ENCODE results near the gene TST. TPM values are rescaled to one million over a fixed set of nuclear protein-coding genes. Genes with fewer than 3 reads are reported as not detected.

TST gene
- total and polyA plus RNA-seq, 2 of the 8 experiments (the other 6 are each of a cell fraction or from before 2014, with no cell fraction given) = 22.6 to 61.6 TPM

DNA sequence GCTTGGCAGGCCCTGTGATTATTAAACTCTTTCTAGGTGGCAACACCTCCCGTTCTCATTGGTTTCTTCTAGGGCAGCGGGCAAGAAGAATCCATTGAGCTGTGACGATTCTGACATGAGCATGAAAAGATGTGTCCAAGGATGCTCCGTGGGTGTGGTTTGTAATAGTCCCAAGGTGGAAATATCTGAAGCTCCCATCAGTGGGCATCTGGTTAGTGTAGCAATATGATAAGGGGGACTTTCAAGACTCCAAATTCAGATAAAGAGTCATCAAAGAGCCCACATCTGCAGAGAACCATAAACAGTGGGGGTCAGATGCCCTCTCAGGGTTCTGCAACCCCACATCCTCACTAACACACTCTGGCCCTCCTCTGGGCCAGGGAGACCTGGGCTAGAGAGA lies 42.6 kb downstream of the TST start (continued):
- TF ChIP-seq, protein P1, sequence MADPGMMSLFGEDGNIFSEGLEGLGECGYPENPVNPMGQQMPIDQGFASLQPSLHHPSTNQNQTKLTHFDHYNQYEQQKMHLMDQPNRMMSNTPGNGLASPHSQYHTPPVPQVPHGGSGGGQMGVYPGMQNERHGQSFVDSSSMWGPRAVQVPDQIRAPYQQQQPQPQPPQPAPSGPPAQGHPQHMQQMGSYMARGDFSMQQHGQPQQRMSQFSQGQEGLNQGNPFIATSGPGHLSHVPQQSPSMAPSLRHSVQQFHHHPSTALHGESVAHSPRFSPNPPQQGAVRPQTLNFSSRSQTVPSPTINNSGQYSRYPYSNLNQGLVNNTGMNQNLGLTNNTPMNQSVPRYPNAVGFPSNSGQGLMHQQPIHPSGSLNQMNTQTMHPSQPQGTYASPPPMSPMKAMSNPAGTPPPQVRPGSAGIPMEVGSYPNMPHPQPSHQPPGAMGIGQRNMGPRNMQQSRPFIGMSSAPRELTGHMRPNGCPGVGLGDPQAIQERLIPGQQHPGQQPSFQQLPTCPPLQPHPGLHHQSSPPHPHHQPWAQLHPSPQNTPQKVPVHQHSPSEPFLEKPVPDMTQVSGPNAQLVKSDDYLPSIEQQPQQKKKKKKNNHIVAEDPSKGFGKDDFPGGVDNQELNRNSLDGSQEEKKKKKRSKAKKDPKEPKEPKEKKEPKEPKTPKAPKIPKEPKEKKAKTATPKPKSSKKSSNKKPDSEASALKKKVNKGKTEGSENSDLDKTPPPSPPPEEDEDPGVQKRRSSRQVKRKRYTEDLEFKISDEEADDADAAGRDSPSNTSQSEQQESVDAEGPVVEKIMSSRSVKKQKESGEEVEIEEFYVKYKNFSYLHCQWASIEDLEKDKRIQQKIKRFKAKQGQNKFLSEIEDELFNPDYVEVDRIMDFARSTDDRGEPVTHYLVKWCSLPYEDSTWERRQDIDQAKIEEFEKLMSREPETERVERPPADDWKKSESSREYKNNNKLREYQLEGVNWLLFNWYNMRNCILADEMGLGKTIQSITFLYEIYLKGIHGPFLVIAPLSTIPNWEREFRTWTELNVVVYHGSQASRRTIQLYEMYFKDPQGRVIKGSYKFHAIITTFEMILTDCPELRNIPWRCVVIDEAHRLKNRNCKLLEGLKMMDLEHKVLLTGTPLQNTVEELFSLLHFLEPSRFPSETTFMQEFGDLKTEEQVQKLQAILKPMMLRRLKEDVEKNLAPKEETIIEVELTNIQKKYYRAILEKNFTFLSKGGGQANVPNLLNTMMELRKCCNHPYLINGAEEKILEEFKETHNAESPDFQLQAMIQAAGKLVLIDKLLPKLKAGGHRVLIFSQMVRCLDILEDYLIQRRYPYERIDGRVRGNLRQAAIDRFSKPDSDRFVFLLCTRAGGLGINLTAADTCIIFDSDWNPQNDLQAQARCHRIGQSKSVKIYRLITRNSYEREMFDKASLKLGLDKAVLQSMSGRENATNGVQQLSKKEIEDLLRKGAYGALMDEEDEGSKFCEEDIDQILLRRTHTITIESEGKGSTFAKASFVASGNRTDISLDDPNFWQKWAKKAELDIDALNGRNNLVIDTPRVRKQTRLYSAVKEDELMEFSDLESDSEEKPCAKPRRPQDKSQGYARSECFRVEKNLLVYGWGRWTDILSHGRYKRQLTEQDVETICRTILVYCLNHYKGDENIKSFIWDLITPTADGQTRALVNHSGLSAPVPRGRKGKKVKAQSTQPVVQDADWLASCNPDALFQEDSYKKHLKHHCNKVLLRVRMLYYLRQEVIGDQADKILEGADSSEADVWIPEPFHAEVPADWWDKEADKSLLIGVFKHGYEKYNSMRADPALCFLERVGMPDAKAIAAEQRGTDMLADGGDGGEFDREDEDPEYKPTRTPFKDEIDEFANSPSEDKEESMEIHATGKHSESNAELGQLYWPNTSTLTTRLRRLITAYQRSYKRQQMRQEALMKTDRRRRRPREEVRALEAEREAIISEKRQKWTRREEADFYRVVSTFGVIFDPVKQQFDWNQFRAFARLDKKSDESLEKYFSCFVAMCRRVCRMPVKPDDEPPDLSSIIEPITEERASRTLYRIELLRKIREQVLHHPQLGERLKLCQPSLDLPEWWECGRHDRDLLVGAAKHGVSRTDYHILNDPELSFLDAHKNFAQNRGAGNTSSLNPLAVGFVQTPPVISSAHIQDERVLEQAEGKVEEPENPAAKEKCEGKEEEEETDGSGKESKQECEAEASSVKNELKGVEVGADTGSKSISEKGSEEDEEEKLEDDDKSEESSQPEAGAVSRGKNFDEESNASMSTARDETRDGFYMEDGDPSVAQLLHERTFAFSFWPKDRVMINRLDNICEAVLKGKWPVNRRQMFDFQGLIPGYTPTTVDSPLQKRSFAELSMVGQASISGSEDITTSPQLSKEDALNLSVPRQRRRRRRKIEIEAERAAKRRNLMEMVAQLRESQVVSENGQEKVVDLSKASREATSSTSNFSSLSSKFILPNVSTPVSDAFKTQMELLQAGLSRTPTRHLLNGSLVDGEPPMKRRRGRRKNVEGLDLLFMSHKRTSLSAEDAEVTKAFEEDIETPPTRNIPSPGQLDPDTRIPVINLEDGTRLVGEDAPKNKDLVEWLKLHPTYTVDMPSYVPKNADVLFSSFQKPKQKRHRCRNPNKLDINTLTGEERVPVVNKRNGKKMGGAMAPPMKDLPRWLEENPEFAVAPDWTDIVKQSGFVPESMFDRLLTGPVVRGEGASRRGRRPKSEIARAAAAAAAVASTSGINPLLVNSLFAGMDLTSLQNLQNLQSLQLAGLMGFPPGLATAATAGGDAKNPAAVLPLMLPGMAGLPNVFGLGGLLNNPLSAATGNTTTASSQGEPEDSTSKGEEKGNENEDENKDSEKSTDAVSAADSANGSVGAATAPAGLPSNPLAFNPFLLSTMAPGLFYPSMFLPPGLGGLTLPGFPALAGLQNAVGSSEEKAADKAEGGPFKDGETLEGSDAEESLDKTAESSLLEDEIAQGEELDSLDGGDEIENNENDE (IDR thresholded peaks at IDR 0.05; ENCODE audit: insufficient replicate concordance, low read length) = no peak

All from H1 (cell line).